ENCODE measurements around the gene SLC12A7.
"Not testable (repeated sequence)": the region's sequence is repeated elsewhere in the genome, so short reads cannot be mapped to it uniquely, and the experiment has no call there.

Gene SLC12A7

GRCh38 chr5:1065891-1066650, 45.8 kb downstream of the SLC12A7 start:
- Histone ChIP-seq H3K4me3 (ENCODE audit: low read length in 2 of 2) (no peak overlapping the region), H3K27me3 (ENCODE audit: control insufficient read depth in 2 of 2, insufficient read depth in 2 of 2, low read length in 2 of 2) (no peaks in the 10 kb centered on the region), H3K27ac (ENCODE audit: low read depth in 2 of 2, low read length in 2 of 2) (no peak overlapping the region), H3K9ac (ENCODE audit: low read depth in 1 of 2, low read length in 2 of 2) (no peak overlapping the region), H3K36me3 (ENCODE audit: control insufficient read depth in 2 of 2, insufficient read depth in 2 of 2, low read length in 2 of 2) (peaks cover 35 to 45% of the 10 kb centered on the region in 2 donors), H3K4me1 (ENCODE audit: control insufficient read depth in 2 of 2, insufficient read depth in 2 of 2, low read length in 2 of 2) (no peaks in the 10 kb centered on the region), H3K9me3 (ENCODE audit: control insufficient read depth in 2 of 2, low read length in 2 of 2) (no peaks in the 10 kb centered on the region)

- H3K9ac ChIP-seq (ENCODE audit: low read depth in 1 of 2, low read length in 2 of 2): no peak overlapping the region
- no peaks in the 10 kb centered on the region for H3K9me3 ChIP-seq (ENCODE audit: control insufficient read depth in 2 of 2, low read length in 2 of 2)
- no peak overlapping the region for H3K4me3 ChIP-seq (ENCODE audit: low read length in 2 of 2)
- H3K27me3 ChIP-seq (ENCODE audit: control insufficient read depth in 2 of 2, insufficient read depth in 2 of 2, low read length in 2 of 2): no peaks in the 10 kb centered on the region
- H3K27ac ChIP-seq (ENCODE audit: low read depth in 2 of 2, low read length in 2 of 2): no peak overlapping the region
- H3K4me1 ChIP-seq (ENCODE audit: control insufficient read depth in 2 of 2, insufficient read depth in 2 of 2, low read length in 2 of 2): no peaks in the 10 kb centered on the region
- H3K36me3 ChIP-seq (ENCODE audit: control insufficient read depth in 2 of 2, insufficient read depth in 2 of 2, low read length in 2 of 2): peaks cover 39 to 49% of the 10 kb centered on the region in 2 donors
Observed at GRCh38 chr5:1065143-1065750, 46.6 kb downstream of the SLC12A7 start.

DNA sequence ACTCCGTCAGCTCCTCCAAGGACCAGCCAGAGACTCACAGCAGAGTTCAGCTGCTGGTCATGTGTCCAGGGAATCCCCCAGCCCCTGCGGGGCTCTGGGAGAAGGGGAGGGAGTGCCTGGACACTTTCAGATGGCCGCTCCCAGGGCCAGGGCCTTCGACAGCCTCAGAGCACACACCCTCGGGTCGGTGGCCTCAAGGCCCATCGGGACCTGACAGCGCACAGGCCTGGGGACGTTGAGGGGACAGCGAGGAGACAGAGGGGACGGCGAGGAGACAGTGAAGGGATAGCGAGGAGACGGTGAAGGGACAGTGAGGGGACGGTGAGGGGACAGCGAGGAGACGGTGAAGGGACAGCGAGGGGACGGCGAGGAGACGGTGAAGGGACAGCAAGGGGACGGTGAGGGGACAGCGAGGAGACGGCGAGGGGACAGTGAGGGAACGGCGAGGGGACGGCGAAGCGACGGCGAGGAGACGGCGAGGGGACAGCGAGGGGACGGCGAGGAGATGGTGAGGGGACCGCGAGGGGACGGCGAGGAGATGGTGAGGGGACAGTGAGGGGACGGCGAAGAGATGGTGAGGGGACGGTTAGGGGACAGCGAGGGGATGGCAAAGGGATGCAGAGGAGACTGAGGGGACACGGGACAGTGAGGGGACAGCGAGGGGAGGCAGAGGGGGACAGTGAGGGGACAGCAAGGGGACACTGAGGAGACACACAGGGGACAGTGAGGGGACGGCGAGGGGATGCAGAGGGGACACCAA, 47.3 kb downstream of the SLC12A7 start:
- H3K36me3 ChIP-seq (ENCODE audit: control insufficient read depth in 2 of 2, insufficient read depth in 2 of 2, low read length in 2 of 2): peaks cover 39 to 54% of the 10 kb centered on the region in 2 donors
- H3K9me3 ChIP-seq (ENCODE audit: control insufficient read depth in 2 of 2, low read length in 2 of 2): no peaks in the 10 kb centered on the region
- H3K4me1 ChIP-seq (ENCODE audit: control insufficient read depth in 2 of 2, insufficient read depth in 2 of 2, low read length in 2 of 2): no peaks in the 10 kb centered on the region
- H3K27ac ChIP-seq (ENCODE audit: low read depth in 2 of 2, low read length in 2 of 2): no peak overlapping the region
- no peak overlapping the region for H3K9ac ChIP-seq (ENCODE audit: low read depth in 1 of 2, low read length in 2 of 2)
- H3K27me3 ChIP-seq (ENCODE audit: control insufficient read depth in 2 of 2, insufficient read depth in 2 of 2, low read length in 2 of 2): no peaks in the 10 kb centered on the region
- no peak overlapping the region for H3K4me3 ChIP-seq (ENCODE audit: low read length in 2 of 2)

DNA sequence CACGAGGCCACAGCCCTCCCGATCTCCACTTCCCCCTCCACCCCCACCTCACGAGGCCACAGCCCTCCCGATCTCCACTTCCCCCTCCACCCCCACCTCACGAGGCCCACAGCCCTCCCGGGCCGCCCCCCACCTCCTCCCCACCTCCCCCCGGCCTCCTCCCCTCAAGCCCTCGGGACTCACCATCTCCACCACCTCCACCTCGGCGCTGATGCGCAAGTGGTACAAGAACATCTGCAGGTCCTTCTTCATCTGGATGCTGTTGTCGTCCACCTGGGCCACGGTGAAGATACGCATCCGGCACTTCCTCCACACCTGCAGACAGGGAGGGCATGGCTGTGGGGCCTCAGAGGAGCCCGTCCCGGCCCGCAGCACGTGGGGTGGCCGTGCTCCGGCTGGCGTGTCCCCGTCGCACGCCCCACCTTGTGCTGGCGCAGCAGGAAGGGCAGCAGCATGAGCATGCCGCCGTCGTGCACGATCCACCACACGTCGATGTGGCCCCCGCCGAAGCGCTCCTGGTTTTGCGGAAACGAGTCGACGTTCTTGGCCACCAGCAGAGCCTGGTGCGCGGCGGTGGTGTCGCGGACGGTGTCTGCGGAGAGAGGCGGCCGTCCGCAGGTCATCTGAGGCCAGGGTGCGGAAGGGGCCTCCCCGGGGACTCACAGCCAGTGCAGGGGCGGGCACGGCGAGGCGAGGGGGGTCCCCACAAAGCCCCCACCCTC, 48.0 kb downstream of the SLC12A7 start:
- no peaks in the 10 kb centered on the region for H3K4me1 ChIP-seq (ENCODE audit: control insufficient read depth in 2 of 2, insufficient read depth in 2 of 2, low read length in 2 of 2)
- no peaks in the 10 kb centered on the region for H3K27me3 ChIP-seq (ENCODE audit: control insufficient read depth in 2 of 2, insufficient read depth in 2 of 2, low read length in 2 of 2)
- no peak overlapping the region for H3K9ac ChIP-seq (ENCODE audit: low read depth in 1 of 2, low read length in 2 of 2)
- H3K9me3 ChIP-seq (ENCODE audit: control insufficient read depth in 2 of 2, low read length in 2 of 2): no peaks in the 10 kb centered on the region
- H3K4me3 ChIP-seq (ENCODE audit: low read length in 2 of 2): no peak overlapping the region
- no peak overlapping the region for H3K27ac ChIP-seq (ENCODE audit: low read depth in 2 of 2, low read length in 2 of 2)
- H3K36me3 ChIP-seq (ENCODE audit: control insufficient read depth in 2 of 2, insufficient read depth in 2 of 2, low read length in 2 of 2): peaks cover 45 to 54% of the 10 kb centered on the region in 2 donors

DNA sequence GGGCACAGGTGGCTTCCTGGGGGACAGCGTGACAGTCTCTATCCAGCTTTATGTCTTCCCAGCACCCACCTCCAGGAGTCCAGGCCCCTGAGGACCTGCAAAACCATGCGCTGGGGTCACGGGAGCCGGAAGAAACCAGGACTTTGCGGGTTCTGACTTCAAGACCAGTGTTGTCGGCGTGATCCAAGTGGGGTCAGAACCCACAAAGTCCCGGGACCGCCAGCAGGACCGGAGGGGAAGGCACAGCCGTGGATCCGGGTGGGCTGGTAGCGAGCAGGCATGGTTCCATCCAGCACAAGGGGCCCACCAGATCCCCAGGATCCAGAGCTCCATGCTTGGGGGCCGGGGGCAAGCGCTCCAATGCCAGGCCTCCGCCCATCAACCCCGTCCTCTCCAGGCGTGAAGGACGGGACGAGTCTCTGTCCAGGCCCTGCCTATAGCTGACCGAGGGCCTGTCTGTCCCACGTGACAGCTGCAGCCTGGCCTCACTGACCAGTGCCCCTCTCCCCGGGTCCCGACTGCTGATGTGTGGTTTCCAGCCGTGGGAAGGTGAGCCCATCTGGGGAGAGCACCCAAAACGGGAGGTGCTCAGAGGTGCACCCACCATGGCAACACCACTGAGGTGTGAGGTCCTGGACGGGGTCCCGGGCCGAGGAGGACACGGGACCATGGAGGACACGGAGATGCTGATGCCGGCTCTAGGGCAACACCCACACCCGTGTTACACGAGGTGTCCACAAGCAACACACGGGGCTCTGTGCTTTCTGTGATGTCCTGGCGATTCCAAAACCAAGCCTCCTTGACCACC, 48.9 kb downstream of the SLC12A7 start:
- Histone ChIP-seq H3K4me1 (ENCODE audit: control insufficient read depth in 2 of 2, insufficient read depth in 2 of 2, low read length in 2 of 2) (no peaks in the 10 kb centered on the region), H3K4me3 (ENCODE audit: low read length in 2 of 2) (no peak overlapping the region), H3K9me3 (ENCODE audit: control insufficient read depth in 2 of 2, low read length in 2 of 2) (no peaks in the 10 kb centered on the region), H3K9ac (ENCODE audit: low read depth in 1 of 2, low read length in 2 of 2) (no peak overlapping the region), H3K27me3 (ENCODE audit: control insufficient read depth in 2 of 2, insufficient read depth in 2 of 2, low read length in 2 of 2) (no peaks in the 10 kb centered on the region), H3K27ac (ENCODE audit: low read depth in 2 of 2, low read length in 2 of 2) (no peak overlapping the region), H3K36me3 (ENCODE audit: control insufficient read depth in 2 of 2, insufficient read depth in 2 of 2, low read length in 2 of 2) (peaks cover 44 to 56% of the 10 kb centered on the region in 2 donors)

- Histone ChIP-seq H3K4me3 (ENCODE audit: low read length in 2 of 2) (no peak overlapping the region), H3K9me3 (ENCODE audit: control insufficient read depth in 2 of 2, low read length in 2 of 2) (no peaks in the 10 kb centered on the region), H3K27ac (ENCODE audit: low read depth in 2 of 2, low read length in 2 of 2) (no peak overlapping the region), H3K9ac (ENCODE audit: low read depth in 1 of 2, low read length in 2 of 2) (no peak overlapping the region), H3K4me1 (ENCODE audit: control insufficient read depth in 2 of 2, insufficient read depth in 2 of 2, low read length in 2 of 2) (no peaks in the 10 kb centered on the region), H3K36me3 (ENCODE audit: control insufficient read depth in 2 of 2, insufficient read depth in 2 of 2, low read length in 2 of 2) (peaks cover 52 to 54% of the 10 kb centered on the region in 2 donors), H3K27me3 (ENCODE audit: control insufficient read depth in 2 of 2, insufficient read depth in 2 of 2, low read length in 2 of 2) (no peaks in the 10 kb centered on the region)
Observed at GRCh38 chr5:1061916-1062315, 49.9 kb downstream of the SLC12A7 start.

DNA sequence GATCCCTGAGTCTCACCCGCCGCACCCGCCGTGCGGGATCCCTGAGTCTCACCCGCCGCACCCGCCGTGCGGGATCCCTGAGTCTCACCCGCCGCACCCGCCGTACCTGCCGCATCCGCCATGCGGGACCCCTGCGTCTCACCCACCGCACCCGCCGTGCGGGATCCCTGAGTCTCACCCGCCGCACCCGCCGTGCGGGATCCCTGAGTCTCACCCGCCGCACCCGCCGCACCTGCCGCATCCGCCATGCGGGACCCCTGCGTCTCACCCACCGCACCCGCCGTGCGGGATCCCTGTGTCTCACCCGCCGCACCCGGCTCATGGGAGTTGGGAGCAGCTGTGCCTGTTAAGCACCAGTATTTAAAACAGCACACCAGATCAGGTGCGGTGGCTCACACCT, 50.6 kb downstream of the SLC12A7 start:
- not testable (repeated sequence) for H3K9me3 ChIP-seq (ENCODE audit: control insufficient read depth in 2 of 2, low read length in 2 of 2); H3K4me1 ChIP-seq (ENCODE audit: control insufficient read depth in 2 of 2, insufficient read depth in 2 of 2, low read length in 2 of 2); H3K4me3 ChIP-seq (ENCODE audit: low read length in 2 of 2); H3K27me3 ChIP-seq (ENCODE audit: control insufficient read depth in 2 of 2, insufficient read depth in 2 of 2, low read length in 2 of 2); H3K9ac ChIP-seq (ENCODE audit: low read depth in 1 of 2, low read length in 2 of 2); H3K27ac ChIP-seq (ENCODE audit: low read depth in 2 of 2, low read length in 2 of 2)
- peaks cover 50 to 60% of the 10 kb centered on the region in 2 donors for H3K36me3 ChIP-seq (ENCODE audit: control insufficient read depth in 2 of 2, insufficient read depth in 2 of 2, low read length in 2 of 2)

DNA sequence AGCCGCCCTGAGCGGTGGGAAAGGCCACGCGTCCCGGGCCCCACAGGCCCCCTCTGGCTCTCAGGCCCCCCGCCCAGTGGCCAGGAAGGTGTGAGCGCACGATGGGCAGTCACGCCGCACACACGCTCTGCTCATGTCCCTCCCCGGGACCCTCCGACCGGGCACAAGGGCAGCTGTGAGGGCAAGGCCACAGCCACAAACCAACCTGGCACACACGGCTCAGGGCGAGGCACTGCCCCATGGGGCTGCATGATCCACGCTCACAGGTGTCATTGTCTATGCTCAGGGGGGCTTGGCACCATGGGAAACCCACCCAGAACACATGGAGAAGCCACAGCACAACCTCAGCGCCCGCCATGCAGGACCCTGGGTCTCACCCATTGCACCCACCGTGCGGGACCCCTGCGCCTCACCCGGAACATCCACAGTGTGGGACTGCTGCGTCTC, 51.3 kb downstream of the SLC12A7 start:
- Histone ChIP-seq H3K27ac (ENCODE audit: low read depth in 2 of 2, low read length in 2 of 2) (no peak overlapping the region), H3K27me3 (ENCODE audit: control insufficient read depth in 2 of 2, insufficient read depth in 2 of 2, low read length in 2 of 2) (no peaks in the 10 kb centered on the region), H3K9ac (ENCODE audit: low read depth in 1 of 2, low read length in 2 of 2) (no peak overlapping the region), H3K4me1 (ENCODE audit: control insufficient read depth in 2 of 2, insufficient read depth in 2 of 2, low read length in 2 of 2) (no peaks in the 10 kb centered on the region), H3K4me3 (ENCODE audit: low read length in 2 of 2) (no peak overlapping the region), H3K9me3 (ENCODE audit: control insufficient read depth in 2 of 2, low read length in 2 of 2) (no peaks in the 10 kb centered on the region), H3K36me3 (ENCODE audit: control insufficient read depth in 2 of 2, insufficient read depth in 2 of 2, low read length in 2 of 2) (peaks cover 56 to 62% of the 10 kb centered on the region in 2 donors)

GRCh38 chr5:1059884-1060263, 52.0 kb downstream of the SLC12A7 start:
- Histone ChIP-seq H3K9ac (ENCODE audit: low read depth in 1 of 2, low read length in 2 of 2) (no peak overlapping the region), H3K4me3 (ENCODE audit: low read length in 2 of 2) (no peak overlapping the region), H3K4me1 (ENCODE audit: control insufficient read depth in 2 of 2, insufficient read depth in 2 of 2, low read length in 2 of 2) (no peaks in the 10 kb centered on the region), H3K27me3 (ENCODE audit: control insufficient read depth in 2 of 2, insufficient read depth in 2 of 2, low read length in 2 of 2) (no peaks in the 10 kb centered on the region), H3K9me3 (ENCODE audit: control insufficient read depth in 2 of 2, low read length in 2 of 2) (no peaks in the 10 kb centered on the region), H3K27ac (ENCODE audit: low read depth in 2 of 2, low read length in 2 of 2) (no peak overlapping the region), H3K36me3 (ENCODE audit: control insufficient read depth in 2 of 2, insufficient read depth in 2 of 2, low read length in 2 of 2) (peaks cover 55 to 61% of the 10 kb centered on the region in 2 donors)

Data from mucosa of rectum (tissue), 2 donors.